ENCODE measurements around the gene ARHGAP26. TPM values are rescaled to one million over a fixed set of nuclear protein-coding genes. Genes with fewer than 3 reads are reported as not detected.

Gene ARHGAP26
- total and polyA plus RNA-seq, 10 donors = 4.2 to 148 (median 55.5) TPM

DNA sequence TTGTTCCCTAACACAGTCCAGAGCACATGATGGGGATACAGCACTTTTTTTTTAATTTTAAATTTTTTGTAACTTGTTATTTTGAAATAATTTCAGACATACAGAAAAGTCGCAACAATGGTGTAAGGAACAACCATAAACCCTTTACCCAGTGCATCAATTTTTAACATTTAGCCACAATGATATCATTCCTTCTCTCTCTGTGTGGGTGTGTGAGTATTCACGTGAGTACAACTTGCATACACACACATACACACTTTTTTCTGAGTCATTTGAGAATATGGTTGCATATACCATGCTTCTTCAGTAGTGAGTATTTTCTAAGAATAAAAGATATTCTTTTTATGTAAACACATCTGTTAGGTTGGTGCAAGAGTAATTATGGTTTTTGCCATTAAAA lies 135.2 kb downstream of the ARHGAP26 start:
- intact Hi-C loops (cut with DNase I; ENCODE audit: low total_unique reads) = no loop called here
- no peak for DNase-seq

DNA sequence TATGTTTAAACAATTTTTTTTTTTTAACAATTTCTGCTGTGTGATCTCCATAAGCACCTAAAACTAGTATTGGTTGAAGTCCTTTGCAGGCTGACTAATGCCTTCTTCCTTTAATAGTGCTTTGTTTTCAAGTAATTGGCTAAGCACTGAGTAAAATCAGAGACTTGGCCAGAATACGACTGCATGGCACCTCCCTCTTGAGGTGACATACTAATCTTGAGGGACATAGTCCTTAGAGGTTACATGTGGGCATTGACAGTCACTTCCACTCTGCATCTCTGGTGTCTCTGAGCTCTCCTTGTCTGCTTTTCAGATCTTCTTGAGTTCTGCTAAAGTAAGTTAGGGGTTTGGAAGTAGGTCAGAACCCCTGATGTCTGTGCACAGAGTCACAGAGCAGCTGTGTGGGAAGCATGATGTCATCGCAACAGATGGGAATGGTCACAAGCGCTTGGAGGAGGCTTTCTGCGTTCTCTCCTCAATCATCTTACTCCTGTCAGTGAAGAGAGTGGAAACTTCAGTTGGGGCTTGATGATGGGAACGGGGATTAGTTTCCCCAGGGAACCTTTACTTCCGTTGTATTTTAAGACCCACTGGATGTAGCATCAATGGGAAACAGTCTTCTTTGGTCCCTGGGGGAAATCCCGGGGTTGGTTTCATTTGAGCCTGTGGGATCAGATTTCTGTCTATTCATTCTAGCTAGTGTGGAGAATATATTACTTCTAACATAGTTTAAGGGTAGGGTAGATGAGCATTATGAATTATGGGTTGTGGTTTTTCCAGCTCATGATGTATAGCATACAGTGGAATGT lies 136.9 kb downstream of the ARHGAP26 start:
- peaks cover 0 to 11% (median 1%) of the 10 kb centered on the region in 6 donors for H3K4me1 ChIP-seq
- H3K27ac ChIP-seq = no peak overlapping the region
- intact Hi-C loops (cut with DNase I; ENCODE audit: low total_unique reads) = no loop called here
- no peaks in the 10 kb centered on the region for H3K27me3 ChIP-seq (replicated peaks in 1 of 7)
- no peak for DNase-seq
- 87 to 91% (median 89%) methylated on average over 7 of the region's 7 CpGs for WGBS, 5 donors
- no peak overlapping the region for H3K4me3 ChIP-seq
- no peaks in the 10 kb centered on the region for H3K9me3 ChIP-seq
- H3K36me3 ChIP-seq = peaks cover 0 to 100% (median 57%) of the 10 kb centered on the region in 6 donors
- TF ChIP-seq POLR2A (IDR thresholded peaks at IDR 0.05) (no peak), POLR2AphosphoS5 (IDR thresholded peaks at IDR 0.05) (no peak)
- TF ChIP-seq, protein P1, sequence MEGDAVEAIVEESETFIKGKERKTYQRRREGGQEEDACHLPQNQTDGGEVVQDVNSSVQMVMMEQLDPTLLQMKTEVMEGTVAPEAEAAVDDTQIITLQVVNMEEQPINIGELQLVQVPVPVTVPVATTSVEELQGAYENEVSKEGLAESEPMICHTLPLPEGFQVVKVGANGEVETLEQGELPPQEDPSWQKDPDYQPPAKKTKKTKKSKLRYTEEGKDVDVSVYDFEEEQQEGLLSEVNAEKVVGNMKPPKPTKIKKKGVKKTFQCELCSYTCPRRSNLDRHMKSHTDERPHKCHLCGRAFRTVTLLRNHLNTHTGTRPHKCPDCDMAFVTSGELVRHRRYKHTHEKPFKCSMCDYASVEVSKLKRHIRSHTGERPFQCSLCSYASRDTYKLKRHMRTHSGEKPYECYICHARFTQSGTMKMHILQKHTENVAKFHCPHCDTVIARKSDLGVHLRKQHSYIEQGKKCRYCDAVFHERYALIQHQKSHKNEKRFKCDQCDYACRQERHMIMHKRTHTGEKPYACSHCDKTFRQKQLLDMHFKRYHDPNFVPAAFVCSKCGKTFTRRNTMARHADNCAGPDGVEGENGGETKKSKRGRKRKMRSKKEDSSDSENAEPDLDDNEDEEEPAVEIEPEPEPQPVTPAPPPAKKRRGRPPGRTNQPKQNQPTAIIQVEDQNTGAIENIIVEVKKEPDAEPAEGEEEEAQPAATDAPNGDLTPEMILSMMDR (IDR thresholded peaks at IDR 0.05 in 8 of 11, conservative IDR thresholded peaks at IDR 0.05 in 3 of 11) = no peak

More for the DNA sequence above, 135.2 kb downstream of the ARHGAP26 start:
- 91 to 94% (median 92%) methylated on average over 2 of the region's 2 CpGs for WGBS, 5 donors
- TF ChIP-seq, protein P1 (IDR thresholded peaks at IDR 0.05 in 8 of 11, conservative IDR thresholded peaks at IDR 0.05 in 3 of 11) = no peak
- no peak for TF ChIP-seq POLR2A (IDR thresholded peaks at IDR 0.05)
- no peak for TF ChIP-seq POLR2AphosphoS5 (IDR thresholded peaks at IDR 0.05)
- no peaks in the 10 kb centered on the region for H3K9me3 ChIP-seq
- H3K36me3 ChIP-seq = peaks cover 0 to 96% (median 48%) of the 10 kb centered on the region in 6 donors
- no peak overlapping the region for H3K27ac ChIP-seq
- no peak overlapping the region for H3K4me3 ChIP-seq
- H3K27me3 ChIP-seq (replicated peaks in 1 of 7) = no peaks in the 10 kb centered on the region
- peaks cover 0 to 23% (median 6%) of the 10 kb centered on the region in 6 donors for H3K4me1 ChIP-seq

DNA sequence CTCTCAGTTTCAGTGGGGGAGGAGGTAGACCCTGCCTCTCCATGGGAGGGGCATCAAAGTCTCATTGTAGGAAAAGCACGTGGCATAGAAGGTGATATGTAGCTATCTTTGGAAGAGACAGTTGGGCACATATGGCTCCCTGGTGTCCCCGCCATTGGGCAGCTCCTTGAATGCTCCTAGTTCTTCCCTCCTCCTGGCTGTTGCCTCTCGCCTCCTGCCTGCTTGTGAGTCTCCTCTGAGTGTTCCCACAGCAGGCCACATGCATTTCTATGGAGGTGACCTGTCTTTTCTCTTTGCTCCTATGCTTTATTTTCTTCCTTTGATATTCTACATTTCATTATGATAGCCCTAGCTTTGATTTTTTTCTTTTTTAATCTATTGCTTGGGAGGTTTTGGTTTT lies 138.5 kb downstream of the ARHGAP26 start:
- Histone ChIP-seq H3K27ac (no peak overlapping the region), H3K9me3 (no peaks in the 10 kb centered on the region), H3K4me1 (no peaks in the 10 kb centered on the region), H3K4me3 (no peak overlapping the region), H3K36me3 (peaks cover 0 to 100% (median 55%) of the 10 kb centered on the region in 6 donors), H3K27me3 (replicated peaks in 1 of 7) (no peaks in the 10 kb centered on the region)
- TF ChIP-seq POLR2A (IDR thresholded peaks at IDR 0.05) = no peak
- TF ChIP-seq, protein P1 (IDR thresholded peaks at IDR 0.05 in 8 of 11, conservative IDR thresholded peaks at IDR 0.05 in 3 of 11) = no peak
- no peak for TF ChIP-seq POLR2AphosphoS5 (IDR thresholded peaks at IDR 0.05)
- WGBS, 5 donors = 82 to 94% (median 91%) methylated on average over 3 of the region's 3 CpGs
- intact Hi-C loops (cut with DNase I; ENCODE audit: low total_unique reads) = no loop called here
- no peak for DNase-seq

DNA sequence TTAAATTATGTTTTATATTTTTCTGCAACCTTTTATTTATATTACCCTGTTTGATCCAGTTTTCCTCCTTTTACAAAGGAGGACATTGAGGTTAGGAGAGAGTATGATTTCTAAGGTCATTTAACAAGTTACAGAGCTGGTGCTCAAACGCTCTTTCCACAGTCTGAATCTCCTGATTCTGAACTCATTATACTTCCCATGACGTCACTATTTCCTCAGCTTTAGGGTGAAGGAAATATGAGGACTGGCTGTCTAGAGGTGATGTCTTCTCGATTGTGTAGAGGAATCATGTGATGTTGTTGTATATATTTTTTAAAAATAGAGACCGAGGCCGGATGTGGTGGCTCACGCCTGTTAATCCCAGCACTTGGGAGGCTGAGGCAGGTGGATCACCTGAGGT lies 140.0 kb downstream of the ARHGAP26 start:
- intact Hi-C loops (cut with DNase I; ENCODE audit: low total_unique reads) = no loop called here
- WGBS, 5 donors = 89 to 94% (median 92%) methylated on average over 6 of the region's 6 CpGs

More for the DNA sequence above, 140.0 kb downstream of the ARHGAP26 start:
- Histone ChIP-seq H3K27me3 (replicated peaks in 1 of 7) (no peaks in the 10 kb centered on the region), H3K9me3 (no peaks in the 10 kb centered on the region), H3K27ac (no peak overlapping the region), H3K4me3 (no peak overlapping the region), H3K36me3 (peaks cover 0 to 100% (median 49%) of the 10 kb centered on the region in 6 donors), H3K4me1 (no peaks in the 10 kb centered on the region)
- no peak for DNase-seq
- TF ChIP-seq, protein P1 (IDR thresholded peaks at IDR 0.05 in 8 of 11, conservative IDR thresholded peaks at IDR 0.05 in 3 of 11) = no peak
- no peak for TF ChIP-seq POLR2AphosphoS5 (IDR thresholded peaks at IDR 0.05)
- no peak for TF ChIP-seq POLR2A (IDR thresholded peaks at IDR 0.05)
